Endothelial cell of umbilical vein (primary cell): ENCODE results near the gene CNPY1. TPM values are rescaled to one million over a fixed set of nuclear protein-coding genes. Genes with fewer than 3 reads are reported as not detected.
"Not testable (repeated sequence)": the region's sequence is repeated elsewhere in the genome, so short reads cannot be mapped to it uniquely, and the experiment has no call there.

Experiments used
- BruUV-seq: library from RNA; stranded (reverse); fragments of 400-500 nt; replicated peaks from 2 replicates; lab custom pipeline; 2021; lab: Mats Ljungman, UMichigan
- CTCF ChIA-PET: fragments of 300-600, 350-600 bp; sonication (Branson Sonifier 250); formaldehyde crosslinking; loops from one replicate; lab custom pipeline; 2021; ENCODE audit warnings: antibody characterized with exemption, inconsistent platforms; lab: Charles Lee
- POLR2A ChIA-PET: fragments of 300-600, 350-600 bp; sonication (Branson Sonifier 250); formaldehyde crosslinking; loops from one replicate; lab custom pipeline; 2021; ENCODE audit warnings: antibody characterized with exemption, inconsistent platforms; lab: Charles Lee
- DNase-seq: peaks from one replicate; pipeline ENCODE4 v3.0.0-alpha.2; 2011; ENCODE audit warnings: low read depth, low spot score
- FAIRE-seq: peaks from 2 replicates; lab custom pipeline; 2011; peaks lifted over from hg19 to GRCh38; lab: Jason Lieb, UNC
- H2AFZ ChIP-seq: 2 replicates; pipeline ENCODE4 v1.6.0; 2012; ENCODE audit warnings: low read depth, low read length, control low read depth, inconsistent platforms
- H3K27ac ChIP-seq: 2 replicates; pipeline ENCODE4 v1.5.1; 2011; ENCODE audit warnings: low read depth, mild to moderate bottlenecking, control low read depth, low read length, moderate library complexity; ENCODE audit not compliant: insufficient read depth
- H3K27me3 ChIP-seq, 2 experiments: 2 replicates each; pipeline versions ENCODE4 v1.6.0 to v1.6.1; 2011; ENCODE audit warnings: low read length in 2 of 2, mixed read lengths in 1 of 2; ENCODE audit not compliant: control insufficient read depth in 2 of 2, insufficient read depth in 2 of 2
- H3K36me3 ChIP-seq, 2 experiments: 2 replicates in 1 of 2; 3 replicates in 1 of 2; pipeline ENCODE4 v1.5.1; 2011; ENCODE audit warnings: low read length in 2 of 2, mild to moderate bottlenecking in 1 of 2, moderate library complexity in 1 of 2; ENCODE audit not compliant: control insufficient read depth in 2 of 2, insufficient read depth in 2 of 2; ENCODE audit errors: extremely low read depth in 1 of 2
- H3K4me1 ChIP-seq: 3 replicates; pipeline ENCODE4 v1.5.1; 2011; ENCODE audit warnings: mild to moderate bottlenecking, low read length; ENCODE audit not compliant: control insufficient read depth, insufficient read depth; ENCODE audit errors: extremely low read depth
- H3K4me2 ChIP-seq: 2 replicates; pipeline ENCODE4 v1.6.1; 2011; ENCODE audit warnings: low read length, control low read depth, mixed read lengths; ENCODE audit not compliant: insufficient read depth
- H3K4me3 ChIP-seq, 3 experiments: fragments of 200-600 bp in 1 of 3; sonication (generic), shearing (Covaris generic) in 1 of 3; replicated peaks in 1 of 3; 2 replicates each; pipeline ENCODE4 v1.5.1; 2011 to 2016; ENCODE audit warnings: control low read depth in 3 of 3, low read length in 3 of 3, mild to moderate bottlenecking in 2 of 3, inconsistent platforms in 1 of 3, low read depth in 1 of 3, moderate library complexity in 1 of 3; ENCODE audit not compliant: insufficient read depth in 1 of 3
- H3K79me2 ChIP-seq: 2 replicates; pipeline ENCODE4 v1.6.0; 2012; ENCODE audit warnings: low read length, inconsistent platforms; ENCODE audit not compliant: control insufficient read depth, insufficient read depth
- H3K9ac ChIP-seq: replicated peaks from 2 replicates; pipeline ENCODE3; 2011; ENCODE audit warnings: low read length, control low read depth; ENCODE audit not compliant: insufficient read depth; ENCODE audit errors: extremely low read depth
- H3K9me1 ChIP-seq: replicated peaks from 3 replicates; pipeline ENCODE4 v1.6.0; 2011; ENCODE audit warnings: mild to moderate bottlenecking, low read length; ENCODE audit not compliant: control insufficient read depth, insufficient read depth; ENCODE audit errors: extremely low read depth
- H3K9me3 ChIP-seq: replicated peaks from 2 replicates; pipeline ENCODE4 v1.5.1; 2012; ENCODE audit warnings: low read length, inconsistent platforms; ENCODE audit not compliant: control insufficient read depth, insufficient read depth
- H4K20me1 ChIP-seq: replicated peaks from 2 replicates; pipeline ENCODE3; 2011; ENCODE audit warnings: mild to moderate bottlenecking, low read length; ENCODE audit not compliant: control insufficient read depth, insufficient read depth; ENCODE audit errors: extremely low read depth
- CTCF ChIP-seq, 2 donors: IDR thresholded peaks; 1 replicate in 1 of 2; 2 replicates in 1 of 2; pipeline ENCODE4 v1.5.1; 2011; ENCODE audit warnings: low read length in 2 of 2, mild to moderate bottlenecking in 2 of 2, moderate library complexity in 2 of 2, control low read depth in 1 of 2, inconsistent platforms in 1 of 2, low read depth in 1 of 2; ENCODE audit not compliant: insufficient read depth in 1 of 2; ENCODE audit errors: extremely low read depth in 1 of 2
- EZH2 ChIP-seq: IDR thresholded peaks from 2 replicates; pipeline ENCODE4 v1.6.1; 2012; ENCODE audit warnings: borderline replicate concordance, low read depth, mild to moderate bottlenecking, moderate library complexity, low read length, inconsistent platforms; ENCODE audit not compliant: severe bottlenecking
- FOS ChIP-seq: IDR thresholded peaks from 2 replicates; pipeline ENCODE4 v1.6.1; 2011; ENCODE audit warnings: mild to moderate bottlenecking, low read length, moderate library complexity, borderline replicate concordance; ENCODE audit not compliant: insufficient read depth
- GATA2 ChIP-seq: IDR thresholded peaks from 2 replicates; pipeline ENCODE4 v1.7.0; 2011; ENCODE audit warnings: low read depth, mild to moderate bottlenecking, moderate library complexity, mixed read lengths, low read length; ENCODE audit not compliant: insufficient read length, insufficient read depth
- JUN ChIP-seq: IDR thresholded peaks from 2 replicates; pipeline ENCODE4 v1.6.1; 2011; ENCODE audit warnings: borderline replicate concordance, low read depth; ENCODE audit not compliant: insufficient read length, insufficient read depth
- MAX ChIP-seq: IDR thresholded peaks from 2 replicates; pipeline ENCODE4 v1.6.1; 2011; ENCODE audit not compliant: insufficient read depth, insufficient read length
- MYC ChIP-seq: IDR thresholded peaks from one replicate; pipeline ENCODE4 v1.6.1; 2011; ENCODE audit warnings: mild to moderate bottlenecking, low read depth, low read length
- POLR2A ChIP-seq: IDR thresholded peaks from 2 replicates; pipeline ENCODE4 v1.6.1; 2012; ENCODE audit warnings: low read depth, mild to moderate bottlenecking, control low read depth, low read length
- POLR2AphosphoS5 ChIP-seq: IDR thresholded peaks from 2 replicates; pipeline ENCODE4 v1.6.1; 2012; ENCODE audit warnings: low read depth, mild to moderate bottlenecking, control low read depth, low read length, moderate library complexity; ENCODE audit not compliant: insufficient read depth
- dilution Hi-C: fragments of 300-500 bp; cut with MboI; formaldehyde crosslinking; loops from one replicate; pipeline ENCODE4 v1.15.0; 2019; ENCODE audit warnings: low sequenced_read_pairs; ENCODE audit not compliant: extremely low pct_ligation_motif_present
- intact Hi-C: fragments of 100-400 bp; cut with micrococcal nuclease; formaldehyde crosslinking; loops from one replicate; pipeline ENCODE4 v1.10.0; 2022
- polyA plus RNA-seq, 4 experiments: library from polyadenylated mRNA; depleted of rRNA in 3 of 4; stranded (reverse) in 3 of 4; unstranded in 1 of 4; fragments of >200 nt; gene quantifications; 2 replicates each; pipeline versions ENCODE4 v1.2.1 to v1.2.3, GENCODE V29; 2011 to 2012; ENCODE audit warnings: missing spikeins in 1 of 4
- total RNA-seq: library from RNA; stranded (reverse); gene quantifications from 2 replicates; pipeline ENCODE4 v1.2.3, GENCODE V29; 2021

The CNPY1 gene
- total and polyA plus RNA-seq, 2 donors (not counting 3 experiments of a cell fraction or from before 2014, with no cell fraction given) = not detected

- CTCF ChIA-PET = no interaction called here
Observed at GRCh38 chr7:155520114-155520513, 26.2 kb downstream of the CNPY1 start.

GRCh38 chr7:155519358-155519757 lies 27.0 kb downstream of the CNPY1 start:
- H2AFZ ChIP-seq, H3K27me3 ChIP-seq, FAIRE-seq, POLR2A ChIA-PET, BruUV-seq, H3K9me3 ChIP-seq, H3K4me2 ChIP-seq, intact Hi-C loops, H3K79me2 ChIP-seq, CTCF ChIA-PET, H3K9me1 ChIP-seq, DNase-seq, H3K4me1 ChIP-seq, H3K4me3 ChIP-seq, H3K9ac ChIP-seq, H4K20me1 ChIP-seq, H3K36me3 ChIP-seq, dilution Hi-C loops, H3K27ac ChIP-seq: not testable (repeated sequence)

More at GRCh38 chr7:155520114-155520513, 26.2 kb downstream of the CNPY1 start:
- H3K4me2 ChIP-seq = no peak overlapping the region
- no peaks in the 10 kb centered on the region for H3K36me3 ChIP-seq
- DNase-seq = no peak
- H3K9me1 ChIP-seq = no peaks in the 10 kb centered on the region
- intact Hi-C loops = no loop called here
- POLR2A ChIA-PET = no interaction called here
- BruUV-seq = no TSS peak
- H4K20me1 ChIP-seq = no peaks in the 10 kb centered on the region
- no peaks in the 10 kb centered on the region for H3K9me3 ChIP-seq
- no peak overlapping the region for H3K27ac ChIP-seq
- dilution Hi-C loops = no loop called here
- no peak overlapping the region for H3K9ac ChIP-seq
- no peaks in the 10 kb centered on the region for H3K27me3 ChIP-seq
- no peaks in the 10 kb centered on the region for H3K4me1 ChIP-seq
- H2AFZ ChIP-seq = no peak overlapping the region
- FAIRE-seq = no peak
- H3K79me2 ChIP-seq = no peaks in the 10 kb centered on the region
- H3K4me3 ChIP-seq = no peak overlapping the region
- no peak for TF ChIP-seq POLR2A
- no peak for TF ChIP-seq POLR2AphosphoS5
- TF ChIP-seq EZH2 = no peak
- TF ChIP-seq JUN = no peak
- no peak for TF ChIP-seq MAX
- TF ChIP-seq MYC = no peak
- no peak for TF ChIP-seq CTCF (IDR thresholded peaks at IDR 0.05; ENCODE audit: extremely low read depth in 1 of 2, insufficient read depth in 1 of 2, low read depth in 1 of 2, low read length in 2 of 2)
- TF ChIP-seq GATA2 = no peak
- no peak for TF ChIP-seq FOS
